GM23338 (cell line): ENCODE data around the gene OXGR1. TPM values are rescaled to one million over a fixed set of nuclear protein-coding genes. Genes with fewer than 3 reads are reported as not detected.

Experiments
- ATAC-seq: fragments of 200-7000 bp; cut with Tn5 transposase; 3 replicates; pipeline ENCODE4 v1.9.1; 2020
- DNase-seq: peaks from one replicate; pipeline ENCODE4 v3.0.0-alpha.2; 2015; ENCODE audit warnings: low spot score
- H2AFZ ChIP-seq: fragments of 200-600 bp; sonication (generic); 2 replicates; pipeline ENCODE4 v1.8.0; 2016; ENCODE audit warnings: antibody characterized with exemption, mild to moderate bottlenecking, moderate library complexity
- H3F3A ChIP-seq: fragments of 200-600 bp; sonication (generic); replicated peaks from 2 replicates; pipeline ENCODE4 v1.8.0; 2017; ENCODE audit warnings: antibody characterized with exemption, mixed run types, low read depth
- H3K27ac ChIP-seq: fragments of 200-600 bp; sonication (generic); 2 replicates; pipeline ENCODE4 v1.6.1; 2016; ENCODE audit warnings: low read depth
- H3K27me3 ChIP-seq: fragments of 200-600 bp; sonication (generic); 2 replicates; pipeline ENCODE4 v1.8.0; 2016; ENCODE audit warnings: mild to moderate bottlenecking, mixed run types, moderate library complexity; ENCODE audit not compliant: insufficient read depth
- H3K36me3 ChIP-seq: fragments of 200-600 bp; sonication (generic); 2 replicates; pipeline ENCODE4 v1.8.0; 2016; ENCODE audit warnings: mild to moderate bottlenecking; ENCODE audit not compliant: insufficient read depth
- H3K4me1 ChIP-seq: fragments of 200-600 bp; sonication (generic); 2 replicates; pipeline ENCODE4 v1.8.0; 2016; ENCODE audit warnings: mild to moderate bottlenecking, moderate library complexity; ENCODE audit not compliant: insufficient read depth
- H3K4me2 ChIP-seq: fragments of 200-600 bp; sonication (generic); 2 replicates; pipeline ENCODE4 v1.7.1; 2017; ENCODE audit warnings: mixed run types
- H3K4me3 ChIP-seq: fragments of 200-600 bp; sonication (generic); 2 replicates; pipeline ENCODE4 v1.6.1; 2016; ENCODE audit warnings: mixed run types
- H3K79me2 ChIP-seq: fragments of 200-600 bp; sonication (generic); replicated peaks from 2 replicates; pipeline ENCODE4 v1.8.0; 2017; ENCODE audit warnings: mild to moderate bottlenecking; ENCODE audit not compliant: insufficient read depth
- H3K9me2 ChIP-seq: fragments of 200-600 bp; sonication (generic); 2 replicates; pipeline ENCODE4 v1.8.0; 2017; ENCODE audit not compliant: insufficient read depth
- H4K20me1 ChIP-seq: fragments of 200-600 bp; sonication (generic); replicated peaks from 2 replicates; pipeline ENCODE4 v1.8.0; 2017; ENCODE audit warnings: mild to moderate bottlenecking; ENCODE audit not compliant: insufficient read depth
- H3K27ac Mint-ChIP-seq: 2 replicates; pipeline ENCODE4 v1.8.0; 2020; ENCODE audit warnings: inconsistent platforms, mild to moderate bottlenecking, moderate library complexity, mixed read lengths
- H3K27me3 Mint-ChIP-seq: 3 replicates; pipeline ENCODE4 v1.8.0; 2022; ENCODE audit warnings: low read depth, mild to moderate bottlenecking, moderate library complexity, mixed read lengths, inconsistent platforms; ENCODE audit not compliant: insufficient read depth, poor library complexity
- H3K36me3 Mint-ChIP-seq: 3 replicates; pipeline ENCODE4 v1.8.0; 2021; ENCODE audit warnings: low read depth, mild to moderate bottlenecking, inconsistent platforms, moderate library complexity, mixed read lengths
- H3K4me1 Mint-ChIP-seq: 3 replicates; pipeline ENCODE4 v1.8.0; 2020; ENCODE audit warnings: mild to moderate bottlenecking, inconsistent platforms, mixed read lengths
- H3K4me3 Mint-ChIP-seq: 3 replicates; pipeline ENCODE4 v1.8.0; 2021; ENCODE audit warnings: moderate library complexity, mild to moderate bottlenecking, inconsistent platforms, mixed read lengths
- H3K9me3 Mint-ChIP-seq: 3 replicates; pipeline ENCODE4 v1.8.0; 2020; ENCODE audit warnings: moderate library complexity, mild to moderate bottlenecking, inconsistent platforms, mixed read lengths
- CREB1 ChIP-seq: fragments of 250-450 bp; sonication (Bioruptor Pico); IDR thresholded peaks from 2 replicates; pipeline ENCODE4 v1.5.0; 2020; ENCODE audit warnings: low read depth, mild to moderate bottlenecking, moderate library complexity
- CTCF ChIP-seq, 2 experiments: fragments of 200-600 bp in 1 of 2; sonication (generic) in 1 of 2; conservative IDR thresholded peaks; 2 replicates each; pipeline versions ENCODE4 v1.5.1 to v1.6.1; 2016 to 2017; ENCODE audit warnings: antibody characterized with exemption in 2 of 2, low read depth in 2 of 2, mild to moderate bottlenecking in 2 of 2, moderate library complexity in 1 of 2
- ETS1 ChIP-seq: IDR thresholded peaks from 2 replicates; pipeline ENCODE4 v1.6.1; 2016; ENCODE audit warnings: antibody characterized with exemption
- EZH2 ChIP-seq: fragments of 200-600 bp; sonication (generic); IDR thresholded peaks from one replicate; pipeline ENCODE4 v1.8.0; 2017; ENCODE audit warnings: antibody characterized with exemption, mild to moderate bottlenecking, low read depth; ENCODE audit not compliant: unreplicated experiment
- EZH2phosphoT487 ChIP-seq: fragments of 200-600 bp; sonication (generic); IDR thresholded peaks from one replicate; pipeline ENCODE4 v1.8.1; 2018; ENCODE audit warnings: antibody characterized with exemption; ENCODE audit not compliant: unreplicated experiment
- JUNB ChIP-seq: IDR thresholded peaks from one replicate; pipeline ENCODE4 v1.6.1; 2016; ENCODE audit warnings: antibody characterized with exemption; ENCODE audit not compliant: unreplicated experiment
- NANOG ChIP-seq: IDR thresholded peaks from 2 replicates; pipeline ENCODE4 v1.6.1; 2016; ENCODE audit warnings: antibody characterized with exemption, borderline replicate concordance
- POLR2AphosphoS5 ChIP-seq: IDR thresholded peaks from 2 replicates; pipeline ENCODE4 v1.6.1; 2016; ENCODE audit warnings: antibody characterized with exemption, low read depth
- REST ChIP-seq: IDR thresholded peaks from one replicate; pipeline ENCODE4 v1.6.1; 2018; ENCODE audit warnings: antibody characterized with exemption; ENCODE audit not compliant: unreplicated experiment
- ZNF114 ChIP-seq: fragments of 250-450 bp; sonication (Bioruptor Pico); IDR thresholded peaks from 2 replicates; pipeline ENCODE4 v1.5.0; 2020; ENCODE audit warnings: mild to moderate bottlenecking, moderate library complexity
- polyA plus RNA-seq: library from polyadenylated mRNA; unstranded; fragments of >200 nt; fragmentation: Nextera tagmentation; extraction: Ambion mirVana; gene quantifications from 2 replicates; pipeline ENCODE4 v1.2.1, GENCODE V29; 2016
- total RNA-seq: library from RNA; depleted of rRNA; stranded (reverse); fragments of >200 nt; shearing (Covaris generic); gene quantifications from 2 replicates; pipeline ENCODE4 v1.2.3, GENCODE V29; 2014

Gene OXGR1
- total and polyA plus RNA-seq, 2 experiments from 2014 or later, result 0.29 to 0.80 TPM

GRCh38 chr13:97004886-97005285, 10.6 kb upstream of the OXGR1 start:
- DNase-seq (no peak), ATAC-seq (no peak)
- Histone ChIP-seq H3K9me2 (no peaks in the 10 kb centered on the region), H3F3A (no peaks in the 10 kb centered on the region), H4K20me1 (no peaks in the 10 kb centered on the region; the same call in 1 of the 2 replicates), H3K27me3 (peaks cover 52% of the 10 kb centered on the region), H3K4me3 (no peak overlapping the region), H3K79me2 (no peaks in the 10 kb centered on the region), H3K4me2 (no peak overlapping the region), H2AFZ (no peak overlapping the region), H3K27ac (no peak overlapping the region), H3K4me1 (peaks cover 9% of the 10 kb centered on the region), H3K36me3 (no peaks in the 10 kb centered on the region)
- Mint-ChIP-seq H3K27me3 (peaks cover 26% of the 10 kb centered on the region), H3K4me1 (peaks cover 8% of the 10 kb centered on the region; the same call in 2 of the 3 replicates), H3K27ac (no peak overlapping the region), H3K4me3 (no peak overlapping the region), H3K36me3 (no peaks in the 10 kb centered on the region), H3K9me3 (no peaks in the 10 kb centered on the region)
- TF ChIP-seq EZH2phosphoT487 (no peak), NANOG (no peak), ETS1 (no peak), CREB1 (CRISPR knock-in tag) (no peak), JUNB (no peak), POLR2AphosphoS5 (no peak), EZH2 (no peak)

- ATAC-seq (no peak), DNase-seq (no peak)
- no peaks in the 10 kb centered on the region for H3K36me3 Mint-ChIP-seq
- Histone ChIP-seq H3K27me3 (peaks cover 58% of the 10 kb centered on the region), H3F3A (no peaks in the 10 kb centered on the region), H3K79me2 (no peaks in the 10 kb centered on the region), H3K4me1 (peaks cover 9% of the 10 kb centered on the region), H3K4me2 (no peak overlapping the region), H2AFZ (no peak overlapping the region), H3K9me2 (no peaks in the 10 kb centered on the region), H3K27ac (no peak overlapping the region), H4K20me1 (no peaks in the 10 kb centered on the region; the same call in 1 of the 2 replicates), H3K36me3 (no peaks in the 10 kb centered on the region), H3K4me3 (no peak overlapping the region)
- H3K9me3 Mint-ChIP-seq, result no peaks in the 10 kb centered on the region
- H3K27ac Mint-ChIP-seq, result no peak overlapping the region
- H3K4me1 Mint-ChIP-seq, result peaks cover 10% of the 10 kb centered on the region; the same call in 2 of the 3 replicates
- H3K27me3 Mint-ChIP-seq, result peaks cover 32% of the 10 kb centered on the region
- H3K4me3 Mint-ChIP-seq, result no peak overlapping the region
- no peak for TF ChIP-seq ZNF114 (CRISPR knock-in tag)
- TF ChIP-seq POLR2AphosphoS5, result no peak
- TF ChIP-seq EZH2, result no peak
- TF ChIP-seq ETS1, result no peak
- TF ChIP-seq REST, result no peak
- no peak for TF ChIP-seq NANOG
- TF ChIP-seq CTCF (conservative IDR thresholded peaks at IDR 0.05; ENCODE audit: low read depth in 2 of 2), result no peak
- no peak for TF ChIP-seq CREB1 (CRISPR knock-in tag)
- TF ChIP-seq EZH2phosphoT487, result no peak
- no peak for TF ChIP-seq JUNB
Measured at GRCh38 chr13:97004096-97004876, 10.0 kb upstream of the OXGR1 start.
